Prostate gland (tissue), 2 donors: ENCODE results near the gene CLTB. TPM values are rescaled to one million over a fixed set of nuclear protein-coding genes. Genes with fewer than 3 reads are reported as not detected.

ENCODE experiments used
- DNase-seq: peaks from one replicate; pipeline ENCODE4 v3.0.0-alpha.2; 2019; ENCODE audit warnings: low spot score
- H3K27ac ChIP-seq, 2 donors: fragments of 200-600 bp; sonication (generic); 2 replicates each; pipeline ENCODE4 v1.5.1; 2017 to 2019
- H3K27me3 ChIP-seq: fragments of 200-600 bp; sonication (generic); replicated peaks from 2 replicates; pipeline ENCODE4 v1.5.1; 2019; ENCODE audit not compliant: insufficient read depth
- H3K36me3 ChIP-seq, 2 donors: fragments of 200-600 bp; sonication (generic); 1 replicate in 1 of 2; 2 replicates in 1 of 2; pipeline versions ENCODE4 v1.5.1 to v1.8.1; 2017 to 2019
- H3K4me1 ChIP-seq: fragments of 200-600 bp; sonication (generic); replicated peaks from 2 replicates; pipeline ENCODE4 v1.5.1; 2019
- H3K4me3 ChIP-seq, 2 donors: fragments of 200-600 bp; sonication (generic); 2 replicates each; pipeline ENCODE4 v1.5.1; 2017 to 2019
- H3K9me3 ChIP-seq: fragments of 200-600 bp; sonication (generic); 2 replicates; pipeline ENCODE4 v1.5.1; 2017
- POLR2A ChIP-seq: fragments of 450-650 bp; IDR thresholded peaks from one replicate; pipeline ENCODE4 v1.6.1; 2016; ENCODE audit warnings: antibody characterized with exemption, mild to moderate bottlenecking
- POLR2AphosphoS5 ChIP-seq: sonication (generic); formaldehyde crosslinking; IDR thresholded peaks from one replicate; pipeline ENCODE4 v1.6.1; 2017; ENCODE audit warnings: antibody characterized with exemption
- WGBS: methylation state at CpG from one replicate; pipeline ENCODE4 v1.1.5; 2018; 5-methylcytosine and 5-hydroxymethylcytosine counted together
- intact Hi-C: fragments of 100-400 bp; cut with DNase I; formaldehyde crosslinking; loops from one replicate; pipeline ENCODE4 v1.14.2; 2022
- total RNA-seq, 2 donors: library from RNA; depleted of rRNA; stranded (reverse); fragments of >200 nt; gene quantifications; one replicate each; pipeline ENCODE4 v1.1.0, GENCODE V29; 2016
- TF ChIP-seq, protein P1 (sequence below), 4 experiments: fragments of 200-600 bp in 2 of 4; fragments of 450-650 bp in 2 of 4; sonication (generic) in 2 of 4; IDR thresholded peaks; 1 replicate in 3 of 4; 2 replicates in 1 of 4; pipeline ENCODE4 v1.5.1; 2016 to 2019; ENCODE audit warnings: antibody characterized with exemption in 4 of 4, mild to moderate bottlenecking in 2 of 4, moderate library complexity in 2 of 4

Gene CLTB
- total RNA-seq, 2 donors from 2014 or later = 105 to 125 TPM

DNA sequence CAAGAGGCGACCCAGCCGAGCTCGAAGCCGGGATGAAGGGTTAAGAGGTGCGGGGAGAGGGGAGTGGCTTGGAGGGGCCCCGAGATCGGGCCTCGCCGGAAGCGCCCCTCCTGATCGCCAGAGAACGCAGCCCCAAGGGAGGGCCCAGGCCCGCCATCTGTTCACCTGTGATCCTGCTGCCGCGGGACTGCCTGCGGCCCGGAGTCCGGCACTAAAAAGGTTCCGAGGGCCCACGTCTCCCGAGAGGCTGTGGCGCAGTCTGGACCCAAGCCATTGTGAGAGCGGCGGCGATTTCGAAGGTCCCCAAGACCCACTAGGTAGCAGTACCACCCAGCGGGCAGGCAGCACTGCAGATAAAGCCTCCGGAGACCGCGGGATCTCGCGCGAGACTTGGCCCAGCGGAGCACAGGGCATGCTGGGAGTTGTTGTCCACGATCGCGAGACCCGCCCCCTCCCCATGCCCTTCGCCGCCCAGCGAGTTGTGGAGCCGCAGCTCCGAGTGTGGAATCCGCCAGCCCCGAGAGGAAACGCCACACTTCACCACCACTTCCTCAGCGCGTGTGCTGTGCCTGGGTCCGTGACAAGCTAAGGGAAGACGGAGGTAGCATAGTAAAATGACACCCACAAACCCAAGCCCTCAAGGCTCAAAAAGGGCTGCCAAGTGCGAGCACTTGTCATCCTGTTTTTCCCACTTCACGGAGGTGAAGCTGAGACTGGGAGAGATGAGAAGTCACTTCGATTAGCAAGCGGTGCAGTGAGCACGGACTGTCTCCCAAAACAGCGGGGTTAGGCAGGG is 54.7 kb downstream of the CLTB start, which contains the start of gene KIAA1191:
KIAA1191 (minus strand) TSS at position 328 of the 796 bp plus-strand sequence. CDS start 2,256 bp downstream, outside the sequence.
- peak within 1 kb of the TSS; percentile 74 to 98 for H3K4me3 ChIP-seq
- DNase-seq = peak; percentile 95
- peak within 1 kb of the TSS; percentile 81 to 85 for H3K27ac ChIP-seq
- H3K4me1 ChIP-seq = peaks cover 4% of the 10 kb centered on the region
- intact Hi-C loops = no loop called here
- 3% methylated on average over 51 of the region's 56 CpGs for WGBS
- H3K36me3 ChIP-seq = no peaks in the 10 kb centered on the region
- no peaks in the 10 kb centered on the region for H3K27me3 ChIP-seq
- peak; percentile 83 for TF ChIP-seq POLR2A
- TF ChIP-seq POLR2AphosphoS5 = peak; percentile 96
- TF ChIP-seq, protein P1, sequence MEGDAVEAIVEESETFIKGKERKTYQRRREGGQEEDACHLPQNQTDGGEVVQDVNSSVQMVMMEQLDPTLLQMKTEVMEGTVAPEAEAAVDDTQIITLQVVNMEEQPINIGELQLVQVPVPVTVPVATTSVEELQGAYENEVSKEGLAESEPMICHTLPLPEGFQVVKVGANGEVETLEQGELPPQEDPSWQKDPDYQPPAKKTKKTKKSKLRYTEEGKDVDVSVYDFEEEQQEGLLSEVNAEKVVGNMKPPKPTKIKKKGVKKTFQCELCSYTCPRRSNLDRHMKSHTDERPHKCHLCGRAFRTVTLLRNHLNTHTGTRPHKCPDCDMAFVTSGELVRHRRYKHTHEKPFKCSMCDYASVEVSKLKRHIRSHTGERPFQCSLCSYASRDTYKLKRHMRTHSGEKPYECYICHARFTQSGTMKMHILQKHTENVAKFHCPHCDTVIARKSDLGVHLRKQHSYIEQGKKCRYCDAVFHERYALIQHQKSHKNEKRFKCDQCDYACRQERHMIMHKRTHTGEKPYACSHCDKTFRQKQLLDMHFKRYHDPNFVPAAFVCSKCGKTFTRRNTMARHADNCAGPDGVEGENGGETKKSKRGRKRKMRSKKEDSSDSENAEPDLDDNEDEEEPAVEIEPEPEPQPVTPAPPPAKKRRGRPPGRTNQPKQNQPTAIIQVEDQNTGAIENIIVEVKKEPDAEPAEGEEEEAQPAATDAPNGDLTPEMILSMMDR (IDR thresholded peaks at IDR 0.05) = peak in 3 of 4 experiments; percentile 13 to 49 (median 46)
- no peaks in the 10 kb centered on the region for H3K9me3 ChIP-seq

DNA sequence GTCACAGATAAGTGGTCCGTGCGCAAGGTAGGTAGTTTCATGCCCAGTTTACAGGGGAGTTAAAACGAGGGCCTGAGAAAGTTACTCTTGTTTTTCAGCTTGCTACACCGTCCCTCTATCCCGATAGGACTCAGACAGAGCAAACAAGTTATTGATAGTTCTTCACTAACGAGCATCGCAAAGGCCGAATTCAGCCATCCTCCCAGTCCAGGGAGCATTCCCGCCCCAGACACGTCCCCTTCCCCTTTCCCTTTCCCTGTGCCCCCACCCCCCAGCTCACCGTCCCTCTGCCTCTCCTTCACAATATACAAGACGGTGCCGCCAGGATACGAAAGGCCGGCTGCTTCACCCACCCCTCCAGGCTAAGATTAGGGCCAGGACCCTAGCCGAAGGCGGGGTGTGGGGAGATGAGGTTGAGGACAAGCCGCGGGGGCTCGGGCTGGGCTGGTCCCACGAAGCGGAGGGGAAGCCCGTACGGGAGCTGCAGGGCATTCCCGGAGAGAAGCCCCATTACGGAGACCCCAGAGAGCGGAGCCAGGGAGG is 55.4 kb downstream of the CLTB start:
- 1% methylated on average over 27 of the region's 27 CpGs for WGBS
- no peak for DNase-seq
- TF ChIP-seq, protein P1 (IDR thresholded peaks at IDR 0.05) = no peak
- no peak for TF ChIP-seq POLR2A
- TF ChIP-seq POLR2AphosphoS5 = no peak
- peak overlapping the region; percentile 81 to 85 for H3K27ac ChIP-seq
- no peaks in the 10 kb centered on the region for H3K27me3 ChIP-seq
- no peaks in the 10 kb centered on the region for H3K9me3 ChIP-seq
- intact Hi-C loops = no loop called here
- H3K4me1 ChIP-seq = peaks cover 4% of the 10 kb centered on the region
- H3K4me3 ChIP-seq = peak overlapping the region; percentile 74 to 98
- H3K36me3 ChIP-seq = no peaks in the 10 kb centered on the region

DNA sequence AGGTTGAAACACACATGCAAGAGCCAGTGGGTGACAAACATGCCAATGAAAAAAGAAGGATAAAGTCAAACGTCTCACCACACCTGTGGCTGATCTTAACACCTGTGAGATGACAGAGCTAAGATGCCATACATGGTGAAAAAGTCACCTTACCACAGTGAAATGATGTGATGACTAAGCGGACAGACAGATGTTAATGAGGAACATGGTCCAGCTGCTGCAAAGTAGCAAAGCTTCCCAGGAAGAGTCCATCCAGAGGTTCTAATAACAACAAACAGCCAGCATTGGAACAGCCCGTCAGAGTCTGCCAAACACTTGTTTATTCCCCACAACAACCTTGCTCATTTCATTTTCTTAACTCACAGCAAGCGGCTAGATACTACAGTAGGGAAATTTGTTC is 56.7 kb downstream of the CLTB start:
- TF ChIP-seq, protein P1 (IDR thresholded peaks at IDR 0.05) = no peak
- no peak for TF ChIP-seq POLR2AphosphoS5
- no peak for TF ChIP-seq POLR2A
- no peaks in the 10 kb centered on the region for H3K9me3 ChIP-seq
- no peak for DNase-seq
- no peak overlapping the region for H3K27ac ChIP-seq
- 33% methylated on average over 4 of the region's 4 CpGs for WGBS
- no peaks in the 10 kb centered on the region for H3K36me3 ChIP-seq
- intact Hi-C loops = no loop called here
- peaks cover 4% of the 10 kb centered on the region for H3K4me1 ChIP-seq
- no peaks in the 10 kb centered on the region for H3K27me3 ChIP-seq
- no peak overlapping the region for H3K4me3 ChIP-seq

DNA sequence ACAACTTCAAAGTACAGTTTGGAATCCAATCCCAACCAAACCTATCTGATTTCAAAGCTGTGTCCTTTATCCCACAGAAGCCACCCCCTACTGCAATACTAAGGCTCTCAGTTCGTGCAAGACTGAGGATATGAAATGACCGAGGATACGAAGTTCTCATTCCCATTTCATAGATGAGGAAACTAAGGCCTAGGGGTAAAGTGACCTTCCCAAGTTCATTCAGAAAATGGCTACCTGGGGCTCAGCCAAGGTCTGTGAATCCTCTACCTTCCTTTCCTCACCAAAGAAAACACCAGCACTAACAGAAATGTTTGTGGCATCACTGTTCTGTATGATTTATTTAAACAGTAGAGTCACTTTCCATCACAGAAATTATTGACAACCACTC is 60.2 kb downstream of the CLTB start:
- no peak for DNase-seq
- 92% methylated on average over 3 of the region's 3 CpGs for WGBS
- Histone ChIP-seq H3K4me1 (peaks cover 4% of the 10 kb centered on the region), H3K4me3 (no peak overlapping the region), H3K36me3 (peaks cover 0 to 5% of the 10 kb centered on the region in 2 donors), H3K27ac (no peak overlapping the region), H3K9me3 (no peaks in the 10 kb centered on the region), H3K27me3 (no peaks in the 10 kb centered on the region)
- intact Hi-C loops = no loop called here
- TF ChIP-seq, protein P1 (IDR thresholded peaks at IDR 0.05) = no peak
- no peak for TF ChIP-seq POLR2AphosphoS5
